ENCODE measurements around the gene KRT82. TPM values are rescaled to one million over a fixed set of nuclear protein-coding genes. Genes with fewer than 3 reads are reported as not detected.

KRT82 gene
- total RNA-seq, 6 experiments from 2014 or later: not detected

DNA sequence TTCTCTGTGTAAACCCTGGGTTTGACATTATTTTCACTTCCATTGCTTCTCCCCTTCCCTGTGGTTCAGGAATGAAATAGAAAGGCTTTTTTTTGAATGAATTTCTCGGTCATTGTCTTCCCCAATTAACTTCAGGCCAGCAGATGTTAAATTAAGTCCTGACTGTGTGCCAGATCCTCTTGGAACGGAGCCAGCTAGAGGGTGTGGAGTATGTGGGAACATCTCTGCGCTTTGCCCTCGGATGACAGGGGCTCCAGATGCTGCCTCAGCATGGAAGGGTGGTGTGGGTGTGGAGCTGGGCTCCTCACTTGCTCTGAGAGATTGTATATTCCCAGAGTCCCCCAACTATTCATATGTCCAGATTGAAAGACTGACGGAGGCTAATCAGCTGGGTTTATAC, 51.9 kb downstream of the KRT82 start:
- Histone ChIP-seq H3K4me3 (no peak overlapping the region), H3K9me3 (no peaks in the 10 kb centered on the region), H3K27me3 (no peaks in the 10 kb centered on the region), H3K27ac (no peak overlapping the region), H3K4me1 (peaks cover 0 to 12% (median 0%) of the 10 kb centered on the region in 4 donors), H3K36me3 (no peaks in the 10 kb centered on the region)
- WGBS (ENCODE audit: insufficient coverage, low coverage, low lambda C conversion rate, missing lambda C conversion rate): 33% methylated on average over 5 of the region's 5 CpGs
- ATAC-seq: no peak
- intact Hi-C loops (cut with DNase I): no loop called here
- TF ChIP-seq POLR2A (IDR thresholded peaks at IDR 0.05) (no peak), CTCF (IDR thresholded peaks at IDR 0.05) (no peak)
- peak in 1 of 3 donors; percentile 46 for DNase-seq

DNA sequence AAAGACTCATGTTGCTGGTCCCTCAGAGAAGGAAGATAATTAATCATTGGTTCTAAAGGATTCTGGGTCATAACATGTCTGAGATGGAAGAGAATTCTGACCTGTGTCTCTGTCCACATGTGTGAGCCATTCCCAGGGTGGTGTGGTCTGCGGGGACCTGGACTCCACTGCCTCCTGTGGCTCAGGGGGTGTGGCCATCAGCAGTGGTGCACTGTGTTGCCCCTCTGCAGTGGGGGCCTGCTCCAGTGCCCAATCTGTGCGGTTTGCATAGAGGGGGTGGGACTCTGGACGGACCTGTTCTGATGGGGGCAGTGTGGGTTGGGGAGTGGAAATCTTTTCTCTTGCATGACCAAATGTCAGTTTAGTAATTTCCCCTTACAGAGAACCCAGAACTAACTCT, 52.4 kb downstream of the KRT82 start:
- intact Hi-C loops (cut with DNase I): no loop called here
- Histone ChIP-seq H3K4me3 (no peak overlapping the region), H3K4me1 (peaks cover 0 to 12% (median 0%) of the 10 kb centered on the region in 4 donors), H3K9me3 (no peaks in the 10 kb centered on the region), H3K27me3 (no peaks in the 10 kb centered on the region), H3K27ac (no peak overlapping the region), H3K36me3 (no peaks in the 10 kb centered on the region)
- no peak for ATAC-seq
- WGBS (ENCODE audit: insufficient coverage, low coverage, low lambda C conversion rate, missing lambda C conversion rate): 60% methylated on average over 1 of the region's 3 CpGs
- DNase-seq: peak in 2 of 3 donors; percentile 2 to 33
- TF ChIP-seq POLR2A (IDR thresholded peaks at IDR 0.05): no peak
- no peak for TF ChIP-seq CTCF (IDR thresholded peaks at IDR 0.05)

DNA sequence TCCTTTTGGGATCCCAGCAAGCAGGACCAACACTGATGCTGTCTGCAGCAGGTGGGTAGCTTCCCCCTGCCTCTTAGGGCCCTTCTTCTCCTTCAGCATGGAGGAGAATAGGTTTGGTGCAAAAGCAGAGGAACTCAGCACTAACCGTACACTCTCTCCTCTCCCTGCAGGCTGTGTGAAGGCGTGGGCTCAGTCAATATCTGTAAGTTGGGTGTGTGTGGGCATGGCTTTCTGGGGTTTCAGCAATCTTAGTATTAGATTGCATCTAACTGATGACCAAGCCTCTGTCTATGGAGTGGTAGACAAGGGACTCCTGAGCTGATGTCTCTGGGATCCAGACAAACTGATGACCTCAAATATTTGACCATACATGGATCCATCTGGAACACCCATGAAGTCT, 53.2 kb downstream of the KRT82 start:
- WGBS (ENCODE audit: insufficient coverage, low coverage, low lambda C conversion rate, missing lambda C conversion rate): 81% methylated on average over 2 of the region's 2 CpGs
- Histone ChIP-seq H3K4me3 (no peak overlapping the region), H3K27me3 (no peaks in the 10 kb centered on the region), H3K4me1 (peaks cover 0 to 12% (median 0%) of the 10 kb centered on the region in 4 donors), H3K9me3 (no peaks in the 10 kb centered on the region), H3K27ac (no peak overlapping the region), H3K36me3 (no peaks in the 10 kb centered on the region)
- intact Hi-C loops (cut with DNase I): no loop called here
- ATAC-seq (no peak), DNase-seq (no peak)
- no peak for TF ChIP-seq CTCF (IDR thresholded peaks at IDR 0.05)
- TF ChIP-seq POLR2A (IDR thresholded peaks at IDR 0.05): no peak

GRCh38 chr12:52351196-52352059, 54.7 kb downstream of the KRT82 start:
- TF ChIP-seq POLR2A (IDR thresholded peaks at IDR 0.05) (no peak), CTCF (IDR thresholded peaks at IDR 0.05) (no peak)
- Histone ChIP-seq H3K27me3 (no peaks in the 10 kb centered on the region), H3K4me3 (no peak overlapping the region), H3K36me3 (no peaks in the 10 kb centered on the region), H3K4me1 (peaks cover 0 to 12% (median 0%) of the 10 kb centered on the region in 4 donors), H3K9me3 (no peaks in the 10 kb centered on the region), H3K27ac (no peak overlapping the region)
- ATAC-seq: peak; percentile 69 to 87 (median 82)
- DNase-seq: peak; percentile 49 to 84 (median 77)
- WGBS (ENCODE audit: insufficient coverage, low coverage, low lambda C conversion rate, missing lambda C conversion rate): 10% methylated on average over 6 of the region's 9 CpGs
- intact Hi-C loops (cut with DNase I): no loop called here

Data from right lobe of liver (tissue), 6 donors.